Esophagus squamous epithelium (tissue), 4 donors: Measurements from ENCODE around the gene KRT84.

Experiments
- POLR2A ChIP-seq, 4 donors: fragments of 450-650 bp; IDR thresholded peaks; one replicate each; pipeline ENCODE4 v1.6.1; 2017; ENCODE audit warnings: antibody characterized with exemption in 4 of 4, mild to moderate bottlenecking in 4 of 4, moderate library complexity in 3 of 4
- TF ChIP-seq, protein P1 (sequence below), 6 experiments: fragments of 450-650 bp in 4 of 6; fragments of 200-600 bp in 2 of 6; sonication (generic) in 2 of 6; IDR thresholded peaks; one replicate each; pipeline ENCODE4 v1.5.1; 2016 to 2019; ENCODE audit warnings: antibody characterized with exemption in 6 of 6, mild to moderate bottlenecking in 4 of 6, moderate library complexity in 4 of 6

- TF ChIP-seq, protein P1, sequence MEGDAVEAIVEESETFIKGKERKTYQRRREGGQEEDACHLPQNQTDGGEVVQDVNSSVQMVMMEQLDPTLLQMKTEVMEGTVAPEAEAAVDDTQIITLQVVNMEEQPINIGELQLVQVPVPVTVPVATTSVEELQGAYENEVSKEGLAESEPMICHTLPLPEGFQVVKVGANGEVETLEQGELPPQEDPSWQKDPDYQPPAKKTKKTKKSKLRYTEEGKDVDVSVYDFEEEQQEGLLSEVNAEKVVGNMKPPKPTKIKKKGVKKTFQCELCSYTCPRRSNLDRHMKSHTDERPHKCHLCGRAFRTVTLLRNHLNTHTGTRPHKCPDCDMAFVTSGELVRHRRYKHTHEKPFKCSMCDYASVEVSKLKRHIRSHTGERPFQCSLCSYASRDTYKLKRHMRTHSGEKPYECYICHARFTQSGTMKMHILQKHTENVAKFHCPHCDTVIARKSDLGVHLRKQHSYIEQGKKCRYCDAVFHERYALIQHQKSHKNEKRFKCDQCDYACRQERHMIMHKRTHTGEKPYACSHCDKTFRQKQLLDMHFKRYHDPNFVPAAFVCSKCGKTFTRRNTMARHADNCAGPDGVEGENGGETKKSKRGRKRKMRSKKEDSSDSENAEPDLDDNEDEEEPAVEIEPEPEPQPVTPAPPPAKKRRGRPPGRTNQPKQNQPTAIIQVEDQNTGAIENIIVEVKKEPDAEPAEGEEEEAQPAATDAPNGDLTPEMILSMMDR (IDR thresholded peaks at IDR 0.05): no peak
- TF ChIP-seq POLR2A (IDR thresholded peaks at IDR 0.05): no peak
Observed at GRCh38 chr12:52402377-52402776, 16.9 kb upstream of the KRT84 start.
